ENCODE data around the gene IL22. TPM values are rescaled to one million over a fixed set of nuclear protein-coding genes. Genes with fewer than 3 reads are reported as not detected.

IL22 gene
- total RNA-seq, 1 experiment from 2014 or later, result not detected

Other genes with a start within 250 kb of the IL22 start
- gene IFNG, start 93.9 kb downstream of the IL22 start, total RNA-seq (2014; rRNA removed; shearing (Covaris generic)), result not detected in 2 replicates
- gene IL26, start 27.8 kb downstream of the IL22 start, total RNA-seq (2014; rRNA removed; shearing (Covaris generic)), result not detected in 2 replicates
- gene MDM1, start 78.8 kb upstream of the IL22 start, total RNA-seq (2014; rRNA removed; shearing (Covaris generic)), result 7.6 and 14.2 TPM in 2 replicates

Data from H7 (cell line).